Measurements from ENCODE around the gene TNNC2.
"Not testable (repeated sequence)": the region's sequence is repeated elsewhere in the genome, so short reads cannot be mapped to it uniquely, and the experiment has no call there.

The TNNC2 gene

DNA sequence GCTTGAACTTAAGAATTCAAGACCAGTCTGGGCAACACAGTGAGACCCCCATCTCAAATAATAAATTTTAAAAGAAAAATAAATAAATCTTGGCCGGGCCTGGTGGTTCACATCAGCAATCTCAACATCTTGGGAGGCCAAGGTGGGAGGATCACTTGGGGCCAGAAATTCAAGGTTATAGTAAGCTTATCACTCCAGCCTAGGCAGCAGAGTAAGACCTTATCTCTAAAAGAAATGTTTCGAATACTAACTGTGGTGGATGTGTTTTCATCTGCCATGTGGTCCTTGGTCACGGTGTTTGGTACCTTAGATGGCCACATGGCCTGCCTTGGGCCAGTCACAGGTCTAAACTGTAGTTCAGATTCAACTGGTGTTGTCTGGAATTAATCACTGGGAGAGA, 8.9 kb downstream of the TNNC2 start:
- DNase-seq: no peak

DNA sequence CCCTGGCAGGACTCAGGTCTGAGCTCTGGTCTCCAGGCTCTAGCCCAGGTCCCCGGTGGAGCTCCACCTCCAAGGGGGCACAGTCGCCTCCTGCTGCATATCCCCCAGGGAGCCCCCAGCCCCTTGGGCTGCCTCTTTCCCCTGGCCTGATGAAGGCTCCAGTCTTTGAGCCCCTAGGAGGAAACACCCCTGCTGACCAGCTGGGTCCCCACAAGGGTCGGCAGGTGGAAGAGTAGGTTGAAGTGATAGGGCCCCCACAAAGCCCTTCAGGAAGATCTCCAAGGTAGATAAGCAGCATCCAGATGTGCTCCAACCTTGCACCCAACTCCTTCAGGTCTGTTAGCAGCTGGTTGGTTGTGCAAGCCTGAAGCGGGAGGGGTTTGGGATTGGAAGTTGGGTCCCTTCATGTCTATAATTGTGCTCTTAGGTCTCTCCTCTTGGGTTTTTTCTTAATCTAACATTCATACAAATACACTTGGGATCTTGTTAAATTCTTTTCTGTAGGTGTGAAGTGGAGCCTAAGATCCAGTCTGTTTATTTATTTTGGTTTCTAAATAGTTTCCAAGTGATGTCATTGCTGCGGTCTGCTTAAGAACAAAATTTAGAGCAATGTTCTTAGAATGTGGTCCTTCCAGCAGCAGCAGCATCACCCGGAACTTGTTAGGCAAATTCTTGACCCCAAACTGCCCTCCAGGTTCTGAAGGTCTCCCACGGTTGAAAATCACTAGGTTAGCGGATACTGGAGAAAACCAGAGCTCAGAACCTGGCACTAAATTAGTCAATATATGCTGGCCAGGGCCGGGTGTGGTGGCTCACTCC, 9.5 kb downstream of the TNNC2 start:
- DNase-seq: no peak

DNA sequence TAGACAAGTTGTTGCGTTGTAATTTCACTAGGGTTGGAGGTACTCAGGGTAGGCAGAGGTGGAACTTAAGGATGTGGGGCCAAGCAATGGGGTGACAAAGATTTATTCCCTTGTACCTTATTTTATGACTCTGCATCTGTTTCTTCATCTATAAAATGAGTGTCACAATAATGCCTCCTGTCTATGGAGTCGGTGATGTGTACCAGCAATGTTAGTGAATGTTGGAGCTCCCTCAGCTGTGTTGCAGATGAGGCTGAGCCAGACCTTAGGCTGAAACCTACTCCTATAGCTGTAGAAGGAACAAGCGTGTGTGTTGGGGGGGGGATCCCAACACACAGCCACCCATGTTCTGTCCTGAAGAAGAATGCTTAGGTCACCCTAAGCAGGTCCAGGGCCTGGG, 10.2 kb downstream of the TNNC2 start:
- no peak for DNase-seq

DNA sequence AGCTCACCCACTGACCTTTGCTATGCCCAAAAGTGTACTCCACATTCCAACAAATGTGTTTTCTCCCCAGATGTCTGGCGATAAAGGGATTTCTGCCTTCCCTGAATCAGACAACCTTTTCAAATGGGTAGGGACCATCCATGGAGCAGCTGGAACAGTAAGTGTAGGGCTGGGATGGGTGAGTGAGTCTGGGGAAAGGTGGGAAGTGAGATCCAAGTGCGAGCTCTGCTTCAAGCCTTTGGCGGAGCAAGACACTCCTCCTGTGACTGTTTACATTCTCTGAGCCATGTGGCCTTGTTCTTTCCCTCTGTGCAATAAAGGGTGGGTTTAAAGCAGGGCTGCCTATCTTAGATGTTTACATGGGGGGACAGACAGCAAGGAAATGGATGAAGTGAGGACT, 12.8 kb downstream of the TNNC2 start:
- no peak for DNase-seq

DNA sequence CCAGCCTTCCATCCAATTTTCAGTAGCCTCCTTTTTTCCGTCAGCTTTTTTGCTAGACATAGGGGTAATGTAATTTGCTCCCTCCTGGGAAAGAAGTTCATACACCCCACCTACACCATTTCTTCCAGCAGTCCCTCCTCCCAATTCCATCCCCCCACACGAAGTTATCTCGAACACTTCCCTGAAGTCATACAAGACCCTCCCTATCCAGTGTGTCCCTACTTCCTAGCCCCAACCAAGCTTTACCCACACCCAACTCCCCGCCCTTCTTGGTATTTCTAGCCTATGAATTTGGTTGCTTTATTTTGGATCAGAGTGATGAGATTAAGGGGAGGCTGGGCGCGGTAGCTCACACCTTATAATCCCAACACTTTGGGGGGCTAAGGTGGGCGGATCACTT, 13.6 kb downstream of the TNNC2 start:
- DNase-seq: no peak

DNA sequence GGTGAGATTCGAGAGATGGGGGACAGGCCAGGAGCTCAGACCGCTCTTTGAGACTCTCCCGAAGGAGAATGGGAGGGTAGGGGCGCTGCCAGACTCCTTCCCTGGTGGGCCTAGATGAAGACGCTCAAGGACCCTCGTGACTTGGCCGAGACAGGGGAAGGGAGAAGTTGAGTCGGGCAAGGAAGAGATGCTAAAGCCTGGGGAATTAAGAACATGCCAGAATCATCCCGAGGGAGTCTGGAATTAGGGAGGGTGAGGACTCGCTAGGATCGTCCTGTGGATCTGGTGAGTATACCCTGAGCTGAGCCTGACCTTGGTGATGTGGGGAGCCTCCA, 14.1 kb downstream of the TNNC2 start:
- no peak for DNase-seq

DNA sequence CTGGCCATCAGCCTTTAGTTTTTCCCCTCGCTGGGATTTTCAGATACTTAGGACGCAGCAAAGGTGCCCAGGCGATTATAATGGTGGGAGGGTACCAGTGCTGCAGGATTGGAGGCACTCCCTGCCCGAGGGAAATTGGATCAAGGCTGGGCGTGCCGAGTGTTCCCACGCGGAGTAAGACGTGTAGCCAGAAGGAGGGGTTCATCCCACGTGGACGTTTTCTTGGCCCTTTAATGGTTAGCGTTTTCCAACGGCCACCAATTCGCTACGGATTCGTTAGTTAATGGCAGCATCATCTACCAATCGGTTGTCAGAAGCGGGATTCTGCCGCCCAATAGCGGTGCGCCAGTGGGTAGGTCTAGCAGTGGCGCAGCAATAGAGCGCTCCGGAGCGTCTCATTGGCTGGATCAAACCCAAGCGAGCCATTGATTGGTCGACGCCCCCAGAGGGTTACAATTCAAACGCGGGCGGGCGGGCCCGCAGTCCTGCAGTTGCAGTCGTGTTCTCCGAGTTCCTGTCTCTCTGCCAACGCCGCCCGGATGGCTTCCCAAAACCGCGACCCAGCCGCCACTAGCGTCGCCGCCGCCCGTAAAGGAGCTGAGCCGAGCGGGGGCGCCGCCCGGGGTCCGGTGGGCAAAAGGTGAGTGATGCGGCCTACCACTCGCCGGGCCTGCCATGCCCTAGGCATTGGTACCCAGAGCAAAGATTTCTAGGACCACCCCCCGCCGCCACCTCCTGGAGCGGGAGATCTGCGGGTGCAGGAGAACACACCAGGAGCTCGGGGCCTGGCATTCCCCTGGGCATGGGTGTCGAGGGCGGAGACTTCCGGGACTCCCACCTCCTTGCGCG, 14.7 kb downstream of the TNNC2 start, which contains the start of gene UBE2C:
UBE2C (plus strand) TSS at position 488 of the 849 bp plus-strand sequence; CDS start at position 540, 52 bp downstream.
- DNase-seq: peak; percentile 99

DNA sequence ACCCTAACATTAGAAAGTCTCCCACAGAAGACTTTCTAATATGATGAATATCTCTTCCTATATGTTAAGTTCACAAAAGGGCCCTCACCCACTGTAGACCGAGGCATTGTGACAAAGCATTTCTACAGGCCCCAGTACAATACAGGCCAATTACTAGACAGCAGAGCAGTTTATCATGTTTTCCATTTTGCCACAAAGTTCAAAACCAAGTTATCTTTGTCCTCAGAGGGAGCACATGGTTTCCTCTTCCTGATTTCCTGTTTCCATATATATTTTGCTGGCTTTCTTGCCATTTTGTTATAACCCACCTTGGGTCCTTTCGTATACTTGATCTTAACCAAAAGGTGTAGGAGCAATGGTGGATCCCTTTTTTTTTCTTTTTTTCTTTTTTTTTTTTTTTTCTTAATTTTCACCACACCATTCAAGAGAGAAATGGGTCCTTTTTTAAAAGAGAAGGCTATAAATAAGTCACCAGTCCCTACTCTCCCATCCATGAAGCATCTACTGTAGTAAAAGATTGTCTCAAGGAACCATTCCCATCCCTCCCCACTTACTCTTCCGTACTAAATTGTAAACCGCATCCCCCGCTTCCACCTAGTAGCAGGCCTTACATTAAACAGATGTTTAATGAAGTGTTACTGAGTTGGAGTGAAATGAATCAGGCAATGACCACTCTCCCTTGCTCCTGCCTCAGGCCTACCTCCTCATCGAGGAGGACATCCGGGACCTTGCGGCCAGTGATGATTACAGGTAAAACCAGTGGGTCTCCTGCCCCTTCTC, 16.7 kb downstream of the TNNC2 start:
- DNase-seq: no peak

DNA sequence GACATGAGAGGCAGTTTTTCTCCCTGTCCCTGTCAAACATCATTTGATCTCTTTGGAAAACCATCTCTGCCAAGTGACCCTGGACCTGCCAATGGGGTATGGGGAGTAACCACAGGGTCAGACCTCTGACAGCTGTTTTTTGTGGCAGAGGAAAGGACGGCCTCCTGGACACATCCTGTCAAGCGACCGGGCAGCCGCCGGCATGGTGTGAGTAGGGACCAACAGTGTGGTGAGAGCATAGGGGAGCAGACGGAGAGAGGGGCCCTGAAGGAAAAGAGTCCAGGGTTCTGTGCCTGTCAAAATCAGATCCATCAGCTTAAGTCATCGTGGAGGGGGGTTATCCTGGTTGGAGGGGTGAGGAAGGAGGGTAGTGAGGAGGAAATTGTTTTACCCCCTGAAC, 25.3 kb downstream of the TNNC2 start:
- no peak for DNase-seq

DNA sequence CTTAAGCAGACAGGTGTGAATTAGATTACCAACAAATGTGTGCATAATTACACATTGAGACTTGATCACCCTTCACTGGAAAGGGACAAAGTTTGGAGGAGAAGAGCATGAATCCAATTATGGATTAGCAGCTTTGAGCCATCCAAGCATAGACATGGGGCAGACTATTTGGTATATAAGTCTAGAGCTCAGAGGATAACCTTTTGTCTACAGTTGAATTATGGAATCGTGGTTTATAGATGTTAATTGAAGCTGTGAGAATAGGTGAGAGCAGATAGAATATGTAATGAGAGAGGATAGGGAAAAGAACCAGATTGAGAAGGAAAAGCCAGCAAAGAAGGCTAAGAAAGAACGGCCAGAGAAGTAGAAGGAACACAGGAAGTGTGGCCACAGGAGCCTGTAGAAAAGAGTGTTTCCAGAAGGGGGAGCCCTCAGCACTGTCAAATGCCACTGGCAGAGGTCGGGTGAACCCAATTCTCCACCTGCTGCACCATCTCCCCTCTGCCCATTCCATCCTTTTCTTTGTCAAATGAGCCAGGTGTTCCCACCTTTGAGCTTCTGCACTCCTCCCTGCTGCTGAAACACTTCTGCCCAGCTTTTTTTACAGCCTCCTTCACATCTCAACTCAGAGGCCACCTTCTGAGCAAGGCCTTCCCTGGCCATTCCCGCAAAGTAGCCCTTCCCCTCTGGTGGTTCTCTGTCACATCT, 28.0 kb downstream of the TNNC2 start:
- peak; percentile 36 for DNase-seq

DNA sequence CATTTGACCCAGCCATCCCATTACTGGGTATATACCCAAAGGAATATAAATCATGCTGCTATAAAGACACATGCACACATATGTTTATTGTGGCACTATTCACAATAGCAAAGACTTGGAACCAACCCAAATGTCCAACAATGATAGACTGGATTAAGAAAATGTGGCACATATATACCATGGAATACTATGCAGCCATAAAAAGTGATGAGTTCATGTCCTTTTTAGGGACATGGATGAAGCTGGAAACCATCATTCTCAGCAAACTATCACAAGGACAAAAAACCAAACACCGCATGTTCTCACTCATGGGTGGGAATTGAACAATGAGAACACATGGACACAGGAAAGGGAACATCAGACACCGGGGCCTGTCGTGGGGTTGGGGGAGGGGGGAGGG, 29.2 kb downstream of the TNNC2 start:
- not testable (repeated sequence) for DNase-seq

DNA sequence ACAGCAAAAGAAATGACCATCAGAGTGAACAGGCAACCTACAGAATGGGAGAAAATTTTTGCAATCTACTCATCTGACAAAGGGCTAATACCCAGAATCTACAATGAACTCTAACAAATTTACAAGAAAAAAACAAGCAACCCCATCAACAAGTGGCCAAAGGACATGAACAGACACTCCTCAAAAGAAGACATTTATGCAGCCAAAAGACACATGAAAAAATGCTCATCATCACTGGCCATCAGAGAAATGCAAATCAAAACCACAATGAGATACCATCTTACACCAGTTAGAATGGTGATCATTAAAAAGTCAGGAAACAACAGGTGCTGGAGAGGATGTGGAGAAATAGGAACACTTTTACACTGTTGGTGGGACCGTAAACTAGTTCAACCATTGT, 29.6 kb downstream of the TNNC2 start:
- not testable (repeated sequence) for DNase-seq

DNA sequence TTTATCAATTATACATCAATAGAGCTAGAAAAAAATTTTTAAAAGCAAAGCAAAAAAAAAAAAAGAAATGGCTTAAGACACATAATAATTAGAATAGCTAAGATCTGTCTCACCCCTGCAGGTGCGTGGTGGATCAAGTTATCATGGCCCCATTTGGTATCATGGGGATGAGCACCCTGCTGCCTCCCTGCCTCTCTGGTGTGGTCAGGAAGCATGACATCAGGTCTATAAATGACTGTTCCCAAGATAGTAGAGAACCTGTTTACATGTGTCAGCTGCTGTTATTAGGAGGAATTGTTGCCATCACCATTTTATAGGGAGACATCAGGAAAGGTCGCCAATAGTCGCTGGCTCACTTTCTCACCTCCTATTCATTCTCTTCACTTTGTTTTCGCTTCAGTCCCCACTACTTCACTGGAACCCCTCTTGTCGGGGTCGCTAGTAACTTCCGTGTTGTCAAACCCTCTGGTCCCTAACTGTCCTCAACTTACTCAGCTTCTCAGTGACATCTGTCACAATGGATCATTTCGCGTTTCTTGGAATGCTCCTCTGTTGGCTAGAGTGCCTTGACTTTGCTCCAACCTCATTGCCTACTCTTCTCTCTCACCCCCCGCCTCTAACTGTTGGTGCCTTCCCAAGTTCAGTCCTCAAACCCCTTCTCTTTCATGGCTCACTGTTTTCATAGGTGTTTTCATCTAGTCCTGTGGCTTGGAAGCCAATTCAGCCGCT, 30.6 kb downstream of the TNNC2 start:
- no peak for DNase-seq

DNA sequence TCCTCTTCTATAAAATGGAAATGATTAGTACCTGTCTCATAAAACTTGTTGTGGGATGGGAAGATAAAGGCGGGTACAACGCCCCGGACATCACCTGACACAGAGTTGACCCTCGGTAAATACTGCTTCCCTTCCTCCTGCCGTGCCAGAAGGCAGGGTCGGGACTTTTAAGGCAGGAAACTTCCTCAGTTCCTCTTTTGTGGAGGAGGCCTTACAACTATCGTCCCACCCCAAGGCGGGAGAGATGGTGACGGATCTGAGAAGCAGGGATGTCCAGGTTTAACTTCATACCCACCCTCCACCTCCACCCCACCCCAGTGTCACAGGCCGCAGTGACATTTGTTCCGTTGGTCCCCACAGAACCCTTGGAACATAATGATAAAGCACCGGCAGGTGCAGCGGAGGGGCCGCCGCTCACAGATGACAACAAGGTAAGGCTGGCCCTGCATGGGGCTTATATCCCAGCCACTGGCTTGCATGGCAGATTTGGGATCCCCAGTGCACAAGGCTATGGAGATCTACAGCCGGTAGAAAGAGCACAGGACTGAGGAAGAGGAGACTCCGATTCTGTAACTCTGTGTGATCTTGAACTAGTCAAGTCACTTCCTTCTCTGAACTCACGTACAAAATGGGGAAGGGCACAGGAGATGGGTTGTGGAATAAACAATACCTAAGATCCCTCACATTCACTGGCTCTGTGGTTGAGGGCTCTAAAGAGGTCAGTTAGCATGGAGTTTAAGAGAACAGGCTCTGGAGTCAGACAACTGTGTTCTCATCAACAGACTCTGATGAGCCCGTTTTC, 34.6 kb downstream of the TNNC2 start:
- no peak for DNase-seq

DNA sequence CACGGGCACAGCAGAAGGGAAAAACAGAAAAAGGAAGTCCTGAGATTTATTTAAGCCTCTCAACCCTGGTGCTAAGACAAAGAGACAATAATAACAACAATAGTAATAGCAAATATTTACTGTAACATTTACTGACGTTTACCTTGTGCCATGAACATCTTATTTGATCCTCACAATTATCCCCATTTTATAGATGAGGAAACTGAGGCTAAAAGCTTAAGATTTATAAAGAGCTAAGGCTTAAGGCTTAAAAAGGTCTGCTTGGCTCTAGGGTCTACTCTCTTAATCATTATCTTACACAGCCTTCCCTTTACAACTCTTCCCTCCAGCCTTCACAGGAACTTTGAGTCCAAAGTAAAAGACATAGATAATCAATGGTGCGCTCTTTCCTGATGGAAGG, 38.8 kb downstream of the TNNC2 start:
- DNase-seq: no peak

DNA sequence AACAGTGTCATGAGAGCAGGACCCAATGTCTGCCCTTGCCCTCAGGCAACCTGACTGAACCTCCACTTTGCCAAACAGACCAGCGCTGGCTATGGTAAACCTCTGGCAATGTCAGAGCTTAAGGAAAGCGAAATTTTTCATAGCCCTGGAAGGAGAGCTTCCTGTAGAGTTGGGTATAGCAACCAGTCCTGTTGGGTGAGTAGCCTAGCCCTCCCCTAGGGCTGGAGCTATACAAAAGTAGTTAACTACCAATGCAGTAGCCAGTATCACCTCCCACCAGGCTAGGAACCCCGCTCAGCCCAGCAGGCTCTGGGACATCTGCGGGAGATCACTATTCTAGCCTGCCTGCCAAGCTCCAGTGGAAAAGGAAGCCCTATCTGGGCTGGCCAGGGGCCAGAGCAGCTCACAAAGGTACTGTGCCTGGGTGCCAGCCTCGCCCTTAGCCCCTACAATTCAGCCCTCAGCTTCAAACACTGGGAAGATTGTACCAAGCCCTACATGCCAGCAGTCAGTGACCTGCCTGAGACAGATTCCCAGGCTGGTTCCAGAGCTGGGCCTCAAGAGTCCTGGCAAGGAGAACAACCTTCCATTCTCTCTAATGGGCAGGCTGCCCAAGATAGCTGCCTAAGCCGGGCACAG, 43.3 kb downstream of the TNNC2 start:
- DNase-seq: no peak

DNA sequence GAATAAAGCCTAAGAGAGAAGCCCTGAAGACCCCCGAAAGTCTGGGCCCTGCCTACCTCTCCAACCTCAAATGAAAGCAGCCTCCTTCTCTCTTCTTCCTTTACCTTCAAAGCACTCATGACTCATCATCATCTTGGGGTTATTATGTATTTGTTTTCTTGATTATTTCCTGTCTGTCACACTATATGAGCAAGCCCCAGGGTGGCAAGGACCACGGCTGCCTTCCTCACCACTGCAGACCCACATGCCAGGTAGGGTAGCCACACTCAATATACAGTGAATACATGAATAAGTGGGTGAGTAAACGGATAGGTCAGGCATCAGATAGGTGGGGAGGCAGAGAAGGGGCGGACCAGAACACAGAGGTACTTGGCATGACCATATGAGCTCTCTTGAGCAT, 44.2 kb downstream of the TNNC2 start:
- no peak for DNase-seq

DNA sequence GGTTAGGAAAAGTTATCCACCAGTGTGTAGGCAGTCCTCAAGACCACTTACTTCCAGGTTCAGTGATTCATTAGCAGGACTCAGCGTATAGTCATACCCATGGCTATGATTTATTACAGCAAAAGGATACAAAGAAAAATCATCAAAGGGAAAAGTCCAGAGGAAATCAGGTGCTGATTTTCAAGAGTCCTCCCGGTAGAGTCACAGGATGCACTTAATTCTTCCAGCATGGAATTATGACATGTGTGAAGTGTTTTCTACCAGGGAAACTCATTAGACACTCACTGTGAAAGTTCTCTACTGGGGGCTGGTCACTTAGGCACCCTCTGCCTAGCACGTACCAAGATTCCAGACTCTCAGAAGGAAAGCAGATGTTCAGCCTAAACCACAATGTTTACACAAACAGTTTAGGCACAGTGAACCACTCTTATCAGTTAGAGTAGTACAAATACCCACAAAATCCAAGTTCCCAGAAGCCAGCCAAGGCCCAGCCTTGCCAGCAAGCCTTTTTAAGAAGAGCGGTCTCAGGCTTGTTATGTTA, 45.7 kb downstream of the TNNC2 start:
- no peak for DNase-seq

DNA sequence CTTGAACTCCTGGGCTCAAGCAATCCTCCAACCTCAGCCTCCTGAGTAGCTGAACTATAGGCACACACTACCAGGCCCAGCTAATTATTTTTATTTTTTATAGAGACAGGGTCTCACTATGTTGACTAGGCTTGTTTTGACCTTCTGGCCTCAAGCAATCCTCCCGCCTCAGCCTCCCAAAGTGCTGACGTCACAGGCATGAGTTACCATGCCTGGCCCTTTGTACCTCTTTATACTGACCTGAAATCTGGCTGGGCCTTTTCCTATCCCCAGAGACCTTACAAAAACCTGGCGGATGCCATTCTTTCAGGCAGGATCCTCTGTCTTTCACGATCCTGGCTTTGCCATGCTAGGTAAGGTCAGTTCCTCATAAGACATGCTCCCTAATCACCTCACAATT, 47.0 kb downstream of the TNNC2 start:
- DNase-seq: no peak
